GM19351 (cell line): ENCODE data around the gene VPS11.
"Not testable (repeated sequence)": the region's sequence is repeated elsewhere in the genome, so short reads cannot be mapped to it uniquely, and the experiment has no call there.

Experiments used
- ATAC-seq: cut with Tn5 transposase; IDR thresholded peaks from one replicate; pipeline ENCODE4 v1.9.1; 2021; ENCODE audit warnings: mild to moderate bottlenecking, moderate library complexity; ENCODE audit not compliant: unreplicated experiment

VPS11 gene

DNA sequence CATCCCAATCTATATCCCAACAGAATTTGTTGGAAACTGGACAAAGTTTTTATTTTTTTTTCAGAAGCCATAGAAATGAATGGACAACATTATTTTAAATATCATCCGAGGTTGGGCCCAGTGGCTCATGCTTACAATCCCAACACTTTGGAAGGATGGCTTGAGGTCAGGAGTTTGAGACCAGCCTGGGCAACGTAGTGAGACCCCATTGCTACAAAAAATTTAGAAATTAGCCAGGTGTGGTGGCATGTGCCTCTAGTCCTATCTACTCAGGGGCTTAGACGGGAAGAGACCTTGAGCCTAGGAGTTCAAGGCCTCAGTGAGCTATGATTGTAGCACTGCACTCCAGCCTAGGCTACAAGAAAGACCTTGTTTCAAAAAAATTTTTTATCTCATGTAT, 32.8 kb upstream of the VPS11 start:
- no peak for ATAC-seq

DNA sequence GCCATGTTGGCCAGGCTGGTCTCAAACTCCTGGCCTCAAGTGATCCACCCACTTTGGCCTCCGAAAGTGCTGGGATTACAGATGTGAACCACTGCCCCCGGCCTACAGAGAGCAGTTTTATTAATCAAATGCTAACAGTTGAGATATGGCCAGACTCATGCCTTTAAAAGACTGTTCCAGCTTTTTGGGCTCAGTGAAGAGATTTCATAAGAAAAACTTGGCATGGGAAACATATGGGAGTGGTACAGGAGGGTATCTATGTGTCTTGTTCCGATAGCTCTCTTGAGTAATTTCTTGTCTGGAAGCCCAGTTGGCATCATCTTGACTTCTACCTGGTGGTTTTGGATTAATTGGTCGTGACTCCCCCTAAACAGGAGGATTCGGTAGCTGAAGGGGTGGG, 28.7 kb upstream of the VPS11 start:
- no peak for ATAC-seq

DNA sequence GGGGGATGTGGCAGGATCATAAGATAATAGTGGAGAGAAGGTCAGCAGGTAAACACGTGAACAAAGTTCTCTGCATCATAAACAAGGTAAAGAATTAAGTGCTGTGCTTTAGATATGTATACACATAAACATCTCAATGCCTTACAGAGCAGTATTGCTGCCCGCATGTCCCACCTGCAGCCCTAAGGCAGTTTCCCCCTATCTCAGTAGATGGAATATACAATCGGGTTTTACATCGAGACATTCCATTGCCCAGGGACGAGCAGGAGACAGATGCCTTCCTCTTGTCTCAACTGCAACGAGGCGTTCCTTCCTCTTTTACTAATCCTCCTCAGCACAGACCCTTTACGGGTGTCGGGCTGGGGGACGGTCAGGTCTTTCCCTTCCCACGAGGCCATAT, 28.1 kb upstream of the VPS11 start:
- not testable (repeated sequence) for ATAC-seq

DNA sequence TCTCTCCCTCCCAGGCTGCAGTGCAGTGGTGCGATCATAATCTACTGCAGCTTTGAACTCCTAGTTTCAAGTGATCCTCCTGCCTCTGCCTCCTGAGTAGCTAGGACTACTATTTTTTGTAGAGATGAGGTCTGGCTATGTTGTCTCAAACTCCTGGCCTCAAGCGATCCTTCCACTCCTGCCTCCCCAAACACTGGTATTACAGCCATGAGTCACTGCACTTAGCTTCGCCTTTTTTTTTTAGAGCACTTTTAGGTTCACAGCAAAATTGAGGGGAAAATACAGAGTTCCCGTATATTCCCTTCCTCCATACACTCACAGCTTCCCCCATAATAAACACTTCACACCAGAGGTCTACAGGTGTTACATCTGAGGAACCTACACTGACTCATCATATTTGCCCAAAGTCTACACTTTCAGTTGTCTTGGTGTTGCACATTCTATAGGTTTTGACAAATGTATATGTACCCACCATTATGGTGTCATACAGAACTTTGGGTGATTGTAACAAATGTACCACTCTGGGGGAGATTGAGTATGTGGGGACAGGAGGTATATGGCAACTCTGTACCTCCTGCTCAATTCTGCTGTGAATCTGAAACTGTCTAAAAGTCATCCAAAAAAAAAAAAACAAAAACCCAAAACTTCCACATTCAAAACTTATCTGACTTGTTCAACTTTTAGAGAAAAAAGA, 25.6 kb upstream of the VPS11 start:
- no peak for ATAC-seq

DNA sequence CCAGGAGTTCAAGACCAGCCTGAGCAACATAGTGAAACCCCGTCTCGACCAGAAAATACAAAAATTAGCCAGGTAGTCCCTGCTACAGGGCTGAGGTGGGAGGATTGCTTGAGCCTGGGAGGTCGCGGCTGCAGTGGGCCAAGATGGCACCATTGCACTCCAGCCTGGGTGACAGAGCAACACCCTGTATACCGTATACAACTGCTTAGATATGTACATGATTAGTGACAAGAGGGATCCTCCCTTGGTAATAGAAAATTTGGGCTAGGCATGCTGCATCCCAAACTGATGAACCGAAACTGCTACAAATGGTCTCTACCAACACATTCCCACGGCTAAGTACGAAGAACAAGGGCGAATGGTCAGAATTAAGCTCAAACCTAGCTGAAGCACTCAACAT, 24.7 kb upstream of the VPS11 start:
- ATAC-seq: no peak

DNA sequence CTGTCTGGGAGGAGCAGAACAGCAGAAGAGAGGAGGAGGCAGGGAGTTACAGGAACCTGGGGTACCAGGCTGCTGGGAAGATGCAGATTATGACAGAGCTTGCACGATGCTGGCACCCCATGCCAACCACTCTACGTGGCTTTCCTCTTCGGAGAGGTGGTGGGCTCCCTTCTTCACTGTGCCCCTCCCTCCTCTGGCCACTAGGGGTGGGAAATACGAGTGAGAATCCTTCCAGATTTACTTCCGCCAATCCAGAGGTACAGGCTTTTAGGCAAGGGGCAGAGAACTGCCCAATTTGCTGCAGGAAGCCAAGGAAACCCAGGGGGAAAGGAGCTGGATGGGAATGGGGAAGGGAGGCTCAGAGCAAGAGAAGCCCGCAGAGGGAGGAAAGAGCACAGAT, 22.9 kb upstream of the VPS11 start:
- no peak for ATAC-seq

DNA sequence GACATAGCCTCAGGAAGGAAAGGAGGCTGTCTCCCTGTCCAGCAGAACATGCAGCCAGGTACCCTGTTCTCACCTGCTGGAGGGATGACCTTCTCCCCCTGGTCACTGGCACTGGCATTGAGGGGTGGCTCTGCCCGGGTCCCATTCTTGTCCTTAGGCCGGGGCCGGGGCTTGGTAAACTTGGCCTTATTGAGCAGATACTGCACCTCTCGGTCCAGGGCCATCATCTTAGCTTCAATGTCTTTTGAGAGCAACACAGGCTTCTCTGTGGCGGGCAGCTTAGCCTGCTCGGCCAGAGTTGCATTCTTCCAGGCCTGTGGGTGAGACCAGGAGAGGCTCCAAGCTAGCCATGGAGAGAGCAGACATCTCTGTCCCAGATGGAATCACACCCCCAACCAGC, 21.1 kb upstream of the VPS11 start:
- ATAC-seq: no peak

DNA sequence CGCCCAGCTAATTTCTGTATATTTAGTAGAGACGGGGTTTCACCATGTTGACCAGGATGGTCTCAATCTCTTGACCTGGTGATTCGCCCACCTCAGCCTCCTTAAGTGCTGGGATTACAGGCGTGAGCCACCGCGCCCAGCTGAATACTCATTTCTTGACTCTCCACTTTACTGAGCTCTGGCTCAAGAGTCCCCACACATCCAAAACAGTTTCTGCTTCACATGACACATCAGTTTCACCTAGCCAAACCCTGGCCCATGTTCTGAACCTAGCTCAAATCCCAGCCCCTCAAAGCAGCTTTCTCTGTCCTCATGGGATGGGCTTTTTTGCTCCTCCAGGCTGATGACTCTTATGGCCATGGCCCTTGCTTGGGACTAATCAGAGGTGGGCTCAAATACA, 20.4 kb upstream of the VPS11 start:
- ATAC-seq: no peak

DNA sequence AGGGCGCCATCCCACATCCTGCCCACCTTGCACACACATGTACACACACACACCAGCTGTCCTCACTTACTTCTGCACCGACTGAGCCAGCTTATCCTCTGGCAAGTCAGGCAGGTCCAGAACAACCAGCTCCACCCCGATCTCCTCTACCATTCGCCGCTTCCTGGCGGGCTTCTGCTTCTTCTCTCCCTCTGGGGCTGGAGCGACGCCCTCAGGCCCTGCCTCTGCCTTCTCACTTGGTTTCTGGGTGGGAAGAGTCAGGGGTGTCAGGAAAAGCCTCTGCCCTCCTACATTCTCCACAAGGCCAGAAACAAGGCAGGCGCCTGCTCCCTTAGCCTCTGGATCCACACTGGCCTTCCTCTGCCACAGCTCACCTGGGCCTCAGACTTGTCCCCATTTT, 19.0 kb upstream of the VPS11 start:
- no peak for ATAC-seq

DNA sequence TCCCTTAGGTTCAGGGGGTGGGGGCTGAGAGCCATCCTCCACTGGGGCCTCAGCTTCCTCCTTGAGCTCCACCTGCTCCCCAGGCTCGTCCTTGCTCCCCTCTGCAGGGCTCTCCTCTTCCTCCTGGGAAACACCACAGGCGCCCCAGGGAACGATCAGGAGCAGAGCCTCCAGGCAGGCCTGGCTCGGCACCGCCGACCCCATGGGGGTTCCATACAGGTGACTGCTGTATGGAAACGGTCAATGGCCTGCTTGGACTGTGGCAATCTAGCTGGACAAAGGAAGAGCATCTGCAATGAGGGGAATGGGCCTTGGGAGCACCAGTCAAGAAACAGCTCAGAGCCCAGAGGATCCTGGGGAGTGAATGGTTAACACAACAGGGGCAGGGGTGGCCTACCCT, 18.5 kb upstream of the VPS11 start:
- ATAC-seq: no peak

DNA sequence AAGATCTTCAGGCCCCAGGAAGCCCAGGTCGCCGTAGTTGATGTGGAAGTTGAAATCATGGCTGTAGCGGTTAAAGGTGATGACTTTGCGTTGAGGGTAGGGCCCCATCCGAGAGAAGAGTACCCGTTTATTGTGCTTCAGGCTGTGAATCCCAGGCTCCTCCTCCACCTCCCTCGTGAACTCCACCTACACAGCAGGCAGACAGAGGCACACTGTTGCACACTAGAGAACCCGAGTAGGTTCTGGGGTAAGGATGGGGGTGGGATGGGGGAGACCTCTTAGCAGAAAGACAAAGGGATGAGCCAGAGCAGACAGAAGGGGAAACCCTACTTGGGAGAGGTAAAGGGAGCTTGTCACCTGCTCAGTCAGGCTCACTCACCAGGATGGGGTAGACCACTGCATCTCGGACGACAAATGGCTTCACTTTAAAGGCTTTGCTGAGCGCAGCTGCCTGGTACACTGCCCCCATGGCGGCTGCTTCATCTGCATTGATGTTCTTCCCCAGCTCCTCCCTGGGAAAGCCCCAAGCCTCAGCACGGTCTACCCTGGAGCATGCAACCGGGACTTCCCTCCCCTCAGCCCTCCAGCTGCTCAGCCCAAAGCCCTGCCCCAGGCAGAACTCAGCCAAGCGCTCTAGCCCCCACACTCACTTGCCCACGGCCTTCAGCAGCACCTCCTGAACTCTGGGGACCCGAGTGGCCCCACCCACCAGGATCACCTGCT, 16.0 kb upstream of the VPS11 start:
- ATAC-seq: no peak

DNA sequence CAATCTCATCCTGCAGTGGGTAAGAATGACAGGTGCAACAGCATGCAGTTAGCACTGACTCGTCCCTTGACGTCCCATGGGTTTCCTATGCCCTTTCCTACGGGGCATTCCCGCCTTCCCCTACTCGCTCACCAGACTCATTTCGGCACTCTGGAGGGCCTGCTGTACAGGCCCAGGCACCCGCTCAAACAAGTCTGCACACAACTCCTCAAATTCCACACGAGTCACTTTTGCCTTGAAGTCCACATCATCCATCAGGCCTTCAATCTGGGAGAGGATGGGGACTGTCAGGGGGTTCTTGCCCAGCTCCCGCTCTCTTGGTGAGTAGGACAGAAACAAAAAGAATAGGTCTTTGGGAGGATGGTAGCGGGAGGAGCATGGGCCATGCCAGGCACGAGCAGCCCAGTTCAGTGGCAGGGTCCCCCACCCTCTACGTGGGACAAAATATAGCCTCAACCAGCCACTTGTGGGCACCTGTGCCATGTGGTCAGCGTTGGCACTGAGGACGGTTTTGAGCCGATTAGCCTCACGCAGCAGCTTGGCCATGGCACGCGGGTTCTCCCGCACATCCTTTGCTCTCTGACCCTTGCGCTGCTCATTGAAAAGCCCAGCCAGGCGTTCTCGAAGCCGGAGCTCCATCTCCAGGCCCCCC, 15.3 kb upstream of the VPS11 start:
- no peak for ATAC-seq

DNA sequence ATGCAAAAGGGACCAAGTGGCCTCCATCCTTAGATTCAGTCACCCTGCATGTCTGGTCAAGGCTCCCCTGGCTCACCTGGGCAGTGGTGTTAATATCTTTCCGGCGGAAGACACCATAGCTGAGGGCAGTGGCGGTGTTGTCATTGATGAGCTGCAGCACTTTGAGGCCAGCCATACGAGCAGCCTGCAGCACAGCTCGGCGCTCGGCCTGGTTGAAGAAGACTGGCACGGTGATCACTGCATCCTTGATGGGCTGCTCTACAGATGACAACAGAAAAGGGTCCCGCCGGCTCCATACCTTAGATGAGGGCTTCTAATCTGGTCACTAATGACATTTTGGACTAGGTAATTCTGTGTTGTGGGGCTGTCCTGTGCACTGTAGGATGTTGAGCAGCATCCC, 13.2 kb upstream of the VPS11 start:
- ATAC-seq: no peak

DNA sequence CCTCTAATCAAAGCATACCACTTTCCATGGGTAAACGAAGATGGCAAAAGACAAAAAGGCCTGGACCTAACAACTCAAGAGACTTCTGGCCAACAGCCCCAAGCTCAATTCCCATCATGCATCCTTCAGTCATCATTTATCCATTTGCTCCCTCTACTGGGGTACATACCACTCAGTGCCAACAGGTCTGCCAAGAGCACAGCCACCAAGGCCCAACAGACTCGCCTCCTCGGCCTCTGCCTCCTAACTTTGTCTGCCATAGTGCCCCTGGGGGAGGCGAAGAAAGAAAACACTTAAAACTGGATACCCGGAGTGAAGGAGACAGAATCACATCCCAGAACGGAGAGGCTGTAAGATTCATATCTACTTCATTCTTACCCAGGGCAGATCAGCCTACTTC, 11.7 kb upstream of the VPS11 start:
- no peak for ATAC-seq

DNA sequence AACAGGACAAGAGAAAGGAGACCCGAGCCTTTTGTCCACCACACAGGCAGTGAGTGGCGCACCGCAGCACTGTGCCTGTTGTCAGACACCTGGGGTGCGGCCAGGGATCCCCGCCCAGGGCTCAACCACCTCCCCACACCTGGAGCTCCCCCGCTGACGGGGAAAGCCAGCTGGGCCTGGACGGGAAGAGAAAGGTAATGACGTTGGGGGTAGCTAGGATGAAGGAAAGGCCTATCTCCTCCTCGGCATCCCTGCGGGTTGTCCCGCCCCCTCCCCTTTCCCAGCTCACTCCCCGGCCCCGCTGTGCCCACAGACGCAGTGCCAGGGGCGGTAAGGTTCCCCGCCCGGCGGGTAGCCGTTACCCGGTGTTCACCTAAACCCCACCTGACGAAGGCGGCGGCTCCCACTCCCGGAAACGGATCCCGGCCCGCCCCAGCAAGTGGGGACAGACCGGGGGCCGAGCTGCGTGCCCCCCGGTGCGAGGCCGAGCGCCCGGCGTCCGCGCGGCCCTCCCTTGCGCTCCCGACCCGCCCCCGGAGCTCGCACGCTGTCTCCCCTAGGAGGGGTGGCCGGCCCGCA, 11.1 kb upstream of the VPS11 start:
- ATAC-seq: peak; percentile 20

DNA sequence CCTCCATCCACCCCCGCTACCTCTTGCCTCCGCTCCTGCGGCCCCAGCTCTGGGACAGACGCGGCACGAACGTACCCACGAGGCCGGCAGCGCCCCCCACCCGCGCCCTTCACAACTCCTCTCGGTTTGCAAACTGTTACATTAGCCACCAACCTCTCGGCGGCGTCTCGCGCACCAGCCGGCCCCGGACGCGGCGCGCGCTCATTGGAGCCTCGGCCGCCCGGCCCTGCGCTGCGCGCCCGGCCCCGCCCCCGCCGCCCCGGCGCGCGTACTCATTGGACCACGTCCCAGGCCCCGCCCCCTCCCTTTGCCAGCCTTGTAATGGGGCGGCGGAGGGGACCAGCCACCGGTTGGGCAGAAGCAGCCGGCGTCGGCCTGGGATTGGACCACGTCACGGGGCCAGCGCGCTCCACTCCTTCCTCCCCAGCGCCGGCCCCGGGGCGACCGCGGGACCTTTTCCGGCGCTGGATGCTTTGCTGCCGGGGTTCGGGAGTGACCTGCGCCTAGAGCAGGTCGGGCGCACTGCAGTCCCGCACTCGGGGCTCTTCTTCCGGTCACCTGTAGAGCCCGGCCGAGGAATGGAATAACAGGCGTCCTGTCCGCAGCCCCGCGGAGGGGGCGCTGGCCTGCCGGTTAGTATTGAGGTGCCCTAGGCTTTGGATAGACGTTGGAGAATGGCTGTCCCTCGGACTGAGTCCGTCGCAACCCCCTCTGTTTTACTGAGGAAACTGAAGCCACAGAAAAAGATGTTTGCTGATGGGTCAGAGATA, 10.4 kb upstream of the VPS11 start, which contains the start of gene HYOU1:
HYOU1 (minus strand) TSS at position 206 of the 770 bp plus-strand sequence. CDS start 1,045 bp downstream, outside the sequence.
- peak; percentile 87 for ATAC-seq

DNA sequence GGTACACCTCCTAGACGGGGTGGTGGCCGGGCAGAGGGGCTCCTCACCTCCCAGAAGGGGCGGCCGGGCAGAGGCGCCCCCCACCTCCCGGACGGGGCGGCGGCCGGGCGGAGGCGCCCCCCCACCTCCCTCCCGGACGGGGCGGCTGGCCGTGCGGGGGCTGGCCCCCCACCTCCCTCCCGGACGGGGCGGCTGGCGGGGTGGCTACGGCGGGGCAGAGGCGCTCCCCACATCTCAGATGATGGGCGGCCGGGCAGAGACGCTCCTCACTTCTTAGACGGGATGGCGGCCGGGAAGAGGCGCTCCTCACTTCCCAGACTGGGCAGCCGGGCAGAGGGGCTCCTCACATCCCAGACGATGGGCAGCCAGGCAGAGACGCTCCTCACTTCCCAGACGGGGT, 8.5 kb upstream of the VPS11 start:
- not testable (repeated sequence) for ATAC-seq

DNA sequence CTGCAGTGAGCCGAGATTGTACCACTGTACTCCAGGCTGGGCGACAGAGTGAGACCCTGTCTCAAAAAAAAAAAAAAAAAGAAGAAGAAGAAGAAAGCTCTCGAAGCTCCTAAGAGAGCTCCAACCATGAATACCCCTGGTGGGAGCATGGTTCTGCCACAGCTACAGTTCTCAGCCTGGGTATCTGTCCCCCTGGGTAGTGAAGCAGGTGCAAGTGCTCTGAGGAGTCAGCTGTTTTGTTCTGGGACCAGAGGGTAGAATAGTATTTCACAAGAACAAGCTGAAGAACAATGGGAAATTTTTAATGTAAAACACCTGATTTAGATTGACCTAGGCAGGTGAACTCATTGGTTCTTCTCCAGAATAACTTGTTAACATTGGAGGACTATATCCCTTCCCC, 6.4 kb upstream of the VPS11 start:
- ATAC-seq: no peak

DNA sequence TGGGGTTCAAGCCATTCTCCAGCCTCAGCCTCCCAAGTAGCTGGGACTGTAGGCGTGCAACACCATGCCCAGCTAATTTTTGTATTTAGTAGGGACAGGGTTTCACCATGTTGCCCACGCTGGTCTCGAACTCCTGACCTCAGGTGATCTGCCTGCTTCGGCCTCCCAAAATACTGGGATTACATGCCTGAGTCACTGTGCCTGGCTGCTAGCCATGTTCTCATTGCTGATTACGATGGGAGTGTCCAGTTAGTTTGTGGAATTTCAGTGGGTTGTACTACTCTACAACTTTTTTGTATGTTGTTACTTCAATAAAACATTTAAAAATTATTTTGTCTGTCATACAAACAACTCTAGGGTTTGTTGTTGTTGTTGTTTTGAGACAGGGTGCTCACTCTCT, 4.8 kb upstream of the VPS11 start:
- ATAC-seq: no peak

DNA sequence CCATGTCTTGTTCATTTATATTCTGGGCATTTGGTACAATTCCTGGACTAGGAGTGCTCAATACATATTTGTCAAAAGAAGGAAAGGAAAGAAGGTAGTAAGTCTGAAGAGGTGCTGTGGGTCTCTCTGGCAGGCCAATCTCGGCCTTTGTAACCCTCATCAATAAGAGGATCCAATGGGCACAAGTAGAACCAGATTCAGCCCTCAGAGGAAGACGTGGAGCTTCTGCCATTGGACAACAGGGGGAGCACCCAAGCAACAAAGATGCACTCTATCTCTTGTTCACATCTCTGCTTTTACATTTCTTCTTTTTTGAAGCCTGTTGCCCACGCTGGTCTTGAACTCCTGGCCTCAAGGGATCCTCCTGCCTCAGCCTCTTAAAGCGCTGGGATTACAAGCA, 2.2 kb upstream of the VPS11 start:
- no peak for ATAC-seq

DNA sequence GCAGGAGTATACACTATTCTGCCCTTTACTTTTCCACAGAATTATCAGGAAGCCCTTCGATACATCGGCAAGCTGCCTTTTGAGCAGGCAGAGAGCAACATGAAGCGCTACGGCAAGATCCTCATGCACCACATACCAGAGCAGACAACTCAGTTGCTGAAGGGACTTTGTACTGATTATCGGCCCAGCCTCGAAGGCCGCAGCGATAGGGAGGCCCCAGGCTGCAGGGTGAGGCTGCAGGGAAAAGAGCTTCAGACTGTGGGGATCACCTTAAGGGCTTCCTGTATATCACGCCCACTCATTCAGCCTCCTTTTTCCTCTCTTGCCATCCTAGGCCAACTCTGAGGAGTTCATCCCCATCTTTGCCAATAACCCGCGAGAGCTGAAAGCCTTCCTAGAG, 10.2 kb downstream of the VPS11 start:
- ATAC-seq: no peak
